C4-2B (cell line): ENCODE measurements around the gene TAF8.

ENCODE experiments used
- ZFX ChIP-seq: fragments of 450-650 bp; IDR thresholded peaks from 2 replicates; pipeline ENCODE4 v1.6.1; 2017
- TF ChIP-seq, protein P1 (sequence below): fragments of 450-650 bp; conservative IDR thresholded peaks from 2 replicates; pipeline ENCODE4 v1.5.1; 2017; ENCODE audit warnings: mild to moderate bottlenecking

DNA sequence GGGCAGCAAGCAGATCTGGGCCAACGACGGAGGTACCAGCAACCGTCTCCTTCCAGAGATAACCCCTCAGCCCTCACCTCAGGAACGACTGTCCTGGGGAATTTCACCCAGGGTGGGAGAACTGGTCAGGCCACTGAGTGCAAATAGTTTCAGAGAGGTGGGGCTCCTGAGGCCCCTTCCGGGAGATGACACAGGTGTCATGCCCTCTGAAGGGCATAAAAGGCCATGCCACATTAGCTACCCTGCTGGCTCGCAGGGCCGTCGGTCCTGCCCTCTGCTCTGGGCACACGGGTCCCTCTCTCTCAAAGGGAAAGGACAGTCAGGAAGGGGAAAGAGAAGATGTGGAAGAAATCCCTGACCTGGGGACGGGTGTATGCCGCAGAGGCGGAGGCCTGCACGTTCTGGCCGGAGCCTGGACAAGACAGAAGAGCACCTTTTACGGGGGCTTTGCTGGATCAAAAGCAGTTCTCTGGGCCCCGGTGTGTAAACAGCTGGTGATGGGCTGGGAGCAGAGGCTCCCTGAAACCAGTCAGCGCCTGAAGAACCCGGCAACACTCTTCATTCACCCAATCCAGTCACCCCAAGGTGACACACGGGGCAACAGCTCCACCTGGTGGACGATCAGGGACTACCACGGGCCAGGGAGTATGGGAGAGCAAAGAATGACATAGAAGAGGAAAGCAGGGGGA is 6.4 kb upstream of the TAF8 start:
- TF ChIP-seq, protein P1, sequence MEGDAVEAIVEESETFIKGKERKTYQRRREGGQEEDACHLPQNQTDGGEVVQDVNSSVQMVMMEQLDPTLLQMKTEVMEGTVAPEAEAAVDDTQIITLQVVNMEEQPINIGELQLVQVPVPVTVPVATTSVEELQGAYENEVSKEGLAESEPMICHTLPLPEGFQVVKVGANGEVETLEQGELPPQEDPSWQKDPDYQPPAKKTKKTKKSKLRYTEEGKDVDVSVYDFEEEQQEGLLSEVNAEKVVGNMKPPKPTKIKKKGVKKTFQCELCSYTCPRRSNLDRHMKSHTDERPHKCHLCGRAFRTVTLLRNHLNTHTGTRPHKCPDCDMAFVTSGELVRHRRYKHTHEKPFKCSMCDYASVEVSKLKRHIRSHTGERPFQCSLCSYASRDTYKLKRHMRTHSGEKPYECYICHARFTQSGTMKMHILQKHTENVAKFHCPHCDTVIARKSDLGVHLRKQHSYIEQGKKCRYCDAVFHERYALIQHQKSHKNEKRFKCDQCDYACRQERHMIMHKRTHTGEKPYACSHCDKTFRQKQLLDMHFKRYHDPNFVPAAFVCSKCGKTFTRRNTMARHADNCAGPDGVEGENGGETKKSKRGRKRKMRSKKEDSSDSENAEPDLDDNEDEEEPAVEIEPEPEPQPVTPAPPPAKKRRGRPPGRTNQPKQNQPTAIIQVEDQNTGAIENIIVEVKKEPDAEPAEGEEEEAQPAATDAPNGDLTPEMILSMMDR: peak; percentile 94
- TF ChIP-seq ZFX: no peak
